HG03575 (cell line): ENCODE results near the gene DEPDC1B.
A peak's percentile ranks its signal among the peaks of the same experiment; 100 is the strongest.
"Not testable (repeated sequence)": the region's sequence is repeated elsewhere in the genome, so short reads cannot be mapped to it uniquely, and the experiment has no call there.

Experiments used
- ATAC-seq: cut with Tn5 transposase; IDR thresholded peaks from one replicate; pipeline ENCODE4 v1.9.1; 2021; ENCODE audit not compliant: unreplicated experiment, insufficient number of reproducible peaks, low FRiP score; ENCODE audit errors: extremely low read depth

The DEPDC1B gene

DNA sequence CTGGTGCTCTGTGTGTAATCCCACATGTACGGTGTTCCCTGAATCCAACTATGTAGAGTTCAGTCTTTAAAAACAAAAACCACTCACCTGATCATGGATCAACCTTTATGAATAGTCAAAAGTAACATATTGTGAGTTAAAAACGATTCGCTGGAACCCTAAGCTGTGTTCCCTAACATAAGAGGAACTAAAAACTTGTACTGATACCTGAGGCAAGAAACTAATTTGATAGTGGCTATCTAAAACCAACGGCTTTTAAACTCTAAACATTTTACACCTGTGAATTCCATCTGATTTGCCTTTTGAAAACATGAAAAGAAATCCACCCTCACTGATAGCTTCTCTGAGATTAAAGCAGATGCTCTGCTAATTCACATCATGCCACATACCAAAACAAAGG lies 101.5 kb downstream of the DEPDC1B start:
- no peak for ATAC-seq

DNA sequence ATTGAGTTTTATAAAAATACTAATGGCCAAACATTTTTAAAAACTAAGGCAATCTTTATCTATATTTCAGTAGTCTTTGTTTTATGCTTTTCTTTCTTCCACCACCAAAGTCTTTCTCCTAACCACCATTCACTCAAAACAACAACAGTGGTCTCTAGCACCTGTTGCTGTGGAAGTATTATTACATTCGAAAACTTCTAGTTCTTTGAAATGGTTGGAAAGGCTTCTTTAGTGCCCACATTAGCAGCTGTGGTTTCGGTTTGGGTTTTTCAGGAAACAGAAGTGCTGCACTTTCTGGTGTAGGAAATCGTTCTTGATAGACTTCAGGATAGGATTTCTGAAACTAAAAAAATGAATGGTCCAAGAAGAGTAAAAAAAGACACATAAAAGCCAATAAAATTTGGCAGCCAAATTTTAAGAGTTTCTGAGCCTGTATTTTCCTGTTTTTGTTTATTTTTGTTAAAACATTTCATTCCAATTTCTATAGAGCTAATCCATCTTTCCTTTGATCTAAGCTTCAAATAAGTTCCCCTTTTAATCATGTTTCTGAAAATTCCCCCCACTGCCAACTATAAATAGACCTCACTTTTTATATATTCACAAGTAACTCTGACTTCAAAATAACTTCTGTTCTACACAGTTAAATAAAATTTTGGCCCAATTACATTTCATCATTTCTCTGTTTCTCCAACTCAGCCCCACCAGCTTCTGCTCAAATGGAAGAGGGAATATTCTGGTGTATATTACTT lies 102.2 kb downstream of the DEPDC1B start:
- ATAC-seq = peak; percentile 52

DNA sequence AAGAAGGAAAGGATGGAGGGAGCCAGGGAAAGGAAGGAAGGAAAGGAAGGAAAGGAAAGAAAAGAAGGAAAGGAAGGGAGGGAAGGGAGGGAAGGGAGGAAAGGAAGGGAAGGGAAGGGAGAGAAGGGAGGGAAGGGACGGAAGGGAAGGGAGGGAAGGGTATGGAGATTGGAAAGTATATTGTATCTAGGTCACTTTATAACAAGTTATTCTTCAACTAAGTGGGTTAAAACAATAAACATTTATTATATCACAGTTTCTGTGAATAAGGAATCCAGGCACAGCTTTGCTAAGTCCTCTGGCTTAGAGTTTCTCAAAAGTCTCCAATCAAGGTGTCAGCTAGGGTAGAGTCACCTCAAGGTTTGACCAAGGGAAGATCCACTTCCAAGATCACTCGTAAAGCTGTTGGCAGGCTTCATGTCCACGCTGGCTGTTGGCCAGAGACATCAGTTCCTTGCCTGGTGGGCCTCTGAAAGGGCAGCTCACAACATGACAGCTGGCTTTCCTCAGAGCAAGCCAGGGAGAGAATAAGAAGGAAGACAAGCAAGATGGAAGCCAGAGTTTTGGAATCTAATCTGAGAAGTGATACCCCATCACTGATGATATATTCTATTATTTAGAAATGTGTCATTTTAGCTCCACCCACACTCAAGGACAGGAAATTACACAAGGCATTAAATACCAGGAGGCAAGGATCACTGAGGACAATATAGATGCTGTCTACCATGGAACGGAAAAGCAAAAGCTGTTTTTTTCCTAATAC lies 105.1 kb downstream of the DEPDC1B start:
- ATAC-seq = no peak

DNA sequence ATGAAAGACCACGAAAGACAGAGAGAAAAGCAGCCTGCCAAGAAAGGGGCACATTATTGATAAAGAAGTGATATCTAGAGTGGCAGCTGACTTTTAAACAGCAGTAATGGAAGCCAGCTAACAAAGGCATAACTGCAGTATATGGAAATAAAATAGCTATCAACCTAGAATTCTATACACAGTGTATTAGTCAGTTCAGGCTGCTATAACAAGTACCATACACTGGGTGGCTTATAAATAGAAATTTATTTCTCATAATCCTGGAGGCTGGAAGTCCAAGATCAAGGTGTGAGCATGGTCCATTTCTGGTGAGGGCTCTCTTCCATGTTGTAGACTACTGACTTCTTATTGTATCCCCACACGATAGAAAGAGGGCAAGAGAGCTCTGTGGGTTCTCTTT lies 109.8 kb downstream of the DEPDC1B start:
- no peak for ATAC-seq

DNA sequence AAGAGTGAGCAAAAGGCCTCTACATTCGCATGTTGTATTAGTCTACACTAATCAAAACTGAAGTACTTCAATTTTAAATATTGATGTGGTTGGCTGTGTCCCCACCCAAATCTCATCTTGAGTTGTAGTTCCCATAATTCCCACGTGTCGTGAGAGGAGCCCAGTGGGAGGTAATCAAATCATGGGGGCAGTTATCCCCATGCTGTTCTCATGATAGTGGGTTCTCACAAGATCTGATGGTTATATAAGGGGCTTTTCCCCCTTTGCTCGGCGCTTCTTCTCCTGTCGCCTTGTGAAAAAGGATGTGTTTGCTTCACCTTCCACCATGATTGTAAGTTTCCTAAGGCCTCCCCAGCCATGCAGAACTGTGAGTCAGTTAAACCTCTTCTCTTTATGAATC lies 112.7 kb downstream of the DEPDC1B start:
- ATAC-seq = not testable (repeated sequence)

DNA sequence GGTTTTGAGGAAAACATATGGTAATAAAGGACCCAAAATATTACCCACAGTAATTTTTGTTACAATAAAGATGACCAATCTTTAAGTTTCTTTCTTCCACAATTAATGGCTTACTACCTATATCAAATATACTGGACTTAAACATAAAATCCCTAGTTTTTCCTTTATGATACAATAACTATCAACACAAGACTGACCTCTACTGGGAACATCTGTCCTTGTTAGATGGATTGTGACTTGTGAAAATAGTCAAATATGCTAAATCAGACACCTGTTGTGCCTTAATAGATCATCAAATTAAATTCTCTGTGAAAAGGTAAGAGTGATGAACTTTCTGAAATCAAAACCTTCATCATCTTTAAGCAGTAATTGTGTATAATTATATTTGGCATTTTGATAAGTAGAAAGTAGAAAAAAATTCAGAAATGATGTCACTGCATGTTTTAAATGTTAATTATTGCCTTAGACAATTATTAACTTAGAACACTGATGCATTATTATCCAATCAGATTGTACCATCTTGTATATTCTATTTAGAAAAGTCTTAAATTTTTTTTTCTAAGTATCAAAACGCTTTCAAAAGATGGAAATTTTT lies 113.6 kb downstream of the DEPDC1B start:
- ATAC-seq = no peak

DNA sequence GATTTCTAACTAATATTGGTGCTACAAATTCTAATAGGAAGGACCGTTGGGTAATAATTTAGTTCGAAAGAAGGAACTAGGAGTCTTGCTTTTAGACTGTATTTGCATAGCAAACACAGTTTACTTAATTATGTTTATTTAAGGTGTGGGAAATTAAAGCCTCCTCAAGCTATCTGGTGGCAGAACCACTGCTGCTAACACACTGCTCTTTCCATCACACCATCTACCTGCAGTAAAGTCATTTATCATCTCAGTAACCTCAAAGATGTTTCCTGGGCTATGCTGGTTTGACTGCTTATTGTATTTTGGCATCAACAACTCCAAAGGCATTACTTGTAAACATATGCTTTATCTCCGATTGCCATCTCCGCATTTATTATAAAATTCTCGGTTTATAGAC lies 114.3 kb downstream of the DEPDC1B start:
- no peak for ATAC-seq

DNA sequence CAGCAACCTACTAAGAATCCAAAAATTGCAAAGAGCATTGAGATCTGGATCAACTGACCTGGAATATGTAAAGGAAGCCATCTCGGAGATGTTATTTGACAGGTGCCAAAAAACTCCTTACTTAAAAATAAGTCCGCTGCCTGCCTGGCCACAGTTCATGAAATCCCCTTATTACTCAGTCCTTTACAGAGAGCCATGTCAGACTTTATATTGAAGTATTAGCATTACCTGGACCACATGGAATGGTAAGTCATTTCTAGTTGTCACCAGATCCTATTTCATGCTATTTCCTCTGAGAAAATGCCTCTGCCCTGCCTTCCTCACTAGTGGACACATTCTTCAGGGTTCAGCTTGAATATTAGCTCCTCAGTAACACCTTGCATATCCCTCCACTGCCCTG lies 115.7 kb downstream of the DEPDC1B start:
- no peak for ATAC-seq

DNA sequence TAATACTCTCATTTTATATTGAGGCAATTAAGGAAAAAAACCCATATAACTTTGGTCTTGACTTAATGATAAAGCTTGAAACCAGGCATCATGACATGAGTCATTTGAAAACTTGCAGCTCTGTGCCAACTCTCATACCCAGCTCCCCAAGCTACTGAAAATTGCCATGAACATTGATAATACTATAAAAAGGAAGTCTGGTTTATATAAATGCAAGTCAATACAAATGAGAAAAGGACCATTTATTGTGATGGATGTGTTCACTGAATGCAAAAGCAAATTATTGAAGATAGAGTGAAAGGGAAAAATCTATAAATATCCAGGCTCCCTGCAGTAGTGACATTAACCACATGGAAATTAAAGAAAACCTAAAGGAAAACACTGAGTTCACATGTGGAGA lies 116.3 kb downstream of the DEPDC1B start:
- ATAC-seq = no peak

DNA sequence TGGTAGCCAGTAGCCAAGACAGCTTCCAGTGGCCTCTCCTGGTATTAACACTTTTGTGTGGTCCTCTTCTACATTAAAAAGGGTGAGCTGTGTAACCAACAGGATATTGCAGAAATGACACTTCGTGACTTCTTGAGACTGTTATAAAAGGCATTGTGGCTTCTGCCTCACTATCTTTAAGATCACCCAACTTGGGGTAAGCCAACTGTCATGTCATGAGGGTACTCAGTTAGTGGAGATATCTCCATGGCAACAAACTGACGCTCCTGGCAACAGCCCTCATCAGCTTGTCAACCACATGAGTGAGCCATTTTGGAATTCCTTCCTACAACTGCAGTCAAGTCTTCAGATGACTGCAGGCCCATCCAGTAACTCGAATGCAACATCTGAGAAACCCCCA lies 121.7 kb downstream of the DEPDC1B start:
- ATAC-seq = no peak

DNA sequence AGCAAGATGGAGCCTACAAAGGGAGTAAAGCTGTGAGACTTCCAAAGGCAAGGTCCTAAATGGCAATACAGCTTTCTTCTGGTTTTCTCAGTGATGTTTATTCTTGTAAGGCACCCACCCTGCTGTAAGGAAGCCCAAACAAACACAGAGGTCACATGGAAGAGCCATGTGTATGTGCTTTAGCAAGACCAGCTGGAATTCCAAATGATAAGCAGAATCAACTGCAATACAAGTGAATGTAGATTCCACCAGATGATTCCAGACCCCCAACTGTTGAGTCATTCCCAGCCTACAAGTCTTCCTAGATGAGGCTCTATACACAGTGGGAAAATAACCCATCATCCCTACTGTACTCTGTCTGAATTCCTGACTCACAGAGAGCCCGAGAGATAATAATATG lies 122.8 kb downstream of the DEPDC1B start:
- no peak for ATAC-seq

DNA sequence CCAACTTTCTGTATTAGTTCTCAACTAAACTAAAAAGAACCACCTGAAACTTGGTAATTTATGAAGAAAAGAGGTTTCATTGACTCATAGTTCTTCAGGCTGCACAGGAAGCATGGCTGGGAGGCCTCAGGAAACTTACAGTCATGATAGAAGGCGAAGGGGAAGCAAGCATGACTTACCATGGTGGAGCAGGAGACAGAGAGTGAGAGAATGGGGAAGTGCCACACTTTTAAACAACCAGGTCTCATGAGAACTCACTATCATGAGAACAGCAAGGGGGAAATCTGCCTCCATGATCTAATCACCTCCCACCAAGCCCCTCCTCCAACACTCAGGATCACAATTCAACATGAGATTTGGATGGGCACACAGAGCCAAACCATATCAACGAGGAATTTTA lies 123.5 kb downstream of the DEPDC1B start:
- ATAC-seq = no peak

DNA sequence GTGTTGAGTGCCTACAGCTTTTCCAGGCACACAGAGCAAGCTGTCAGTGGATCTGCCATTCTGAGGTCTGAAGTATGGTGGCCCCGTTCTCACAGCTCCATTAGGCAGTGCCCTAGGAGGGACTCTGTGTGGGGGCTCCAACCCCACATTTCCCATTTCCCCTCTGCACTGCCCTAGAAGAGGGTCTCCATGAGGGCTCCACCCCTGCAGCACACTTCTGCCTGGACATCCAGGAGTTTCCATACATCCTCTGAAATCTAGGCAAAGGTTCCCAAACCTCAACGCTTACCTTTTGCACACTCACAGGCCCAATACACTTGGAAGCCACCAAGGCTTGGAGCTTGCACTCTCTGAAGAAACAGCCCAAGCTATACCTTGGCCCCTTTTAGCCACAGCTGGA lies 131.3 kb downstream of the DEPDC1B start:
- no peak for ATAC-seq

DNA sequence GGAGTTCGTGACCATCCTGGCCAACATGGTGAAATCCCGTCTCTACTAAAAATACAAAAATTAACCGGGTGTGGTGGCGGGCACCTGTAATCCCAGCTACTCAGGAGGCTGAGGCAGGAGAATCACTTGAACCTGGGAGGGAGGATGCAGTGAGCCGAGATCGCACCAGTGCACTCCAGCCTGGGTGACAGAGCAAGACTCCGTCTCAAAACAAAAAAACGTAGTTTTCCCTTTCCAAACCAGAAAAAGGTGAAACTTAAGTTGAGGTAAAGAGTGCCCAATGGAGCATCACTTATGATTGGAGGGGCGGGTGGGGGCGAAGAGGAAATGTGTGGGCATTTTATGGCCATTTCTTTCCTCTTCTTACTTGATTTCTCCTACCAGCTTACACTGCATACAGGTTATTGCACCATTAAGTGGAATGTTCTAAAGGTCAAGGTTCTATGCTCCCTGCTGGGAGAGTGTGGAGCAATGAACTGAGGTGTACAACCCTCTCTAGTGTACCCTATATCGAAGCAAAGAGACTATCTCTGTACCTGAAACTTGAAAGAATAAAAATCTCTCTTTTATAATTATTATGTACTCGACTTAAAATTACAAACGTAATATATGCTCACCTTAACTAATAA lies 136.2 kb downstream of the DEPDC1B start:
- ATAC-seq = no peak

DNA sequence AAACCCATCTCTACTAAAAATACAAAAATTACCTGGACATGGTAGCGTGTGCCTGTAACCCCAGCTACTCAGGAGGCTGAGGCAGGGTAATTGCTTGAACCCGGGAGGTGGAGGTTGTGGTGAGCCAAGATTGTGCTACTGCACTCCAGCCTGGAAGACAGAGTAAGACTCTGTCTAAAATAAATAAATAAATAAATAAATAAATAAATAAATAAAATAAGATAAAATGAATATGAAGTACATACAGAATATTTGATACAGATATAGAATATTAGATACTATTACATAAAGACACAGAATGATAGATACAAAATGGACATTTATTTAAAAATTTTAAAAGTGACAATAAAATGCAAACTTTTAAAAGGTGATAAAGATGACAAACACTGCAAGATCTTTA lies 146.7 kb downstream of the DEPDC1B start:
- ATAC-seq = not testable (repeated sequence)

DNA sequence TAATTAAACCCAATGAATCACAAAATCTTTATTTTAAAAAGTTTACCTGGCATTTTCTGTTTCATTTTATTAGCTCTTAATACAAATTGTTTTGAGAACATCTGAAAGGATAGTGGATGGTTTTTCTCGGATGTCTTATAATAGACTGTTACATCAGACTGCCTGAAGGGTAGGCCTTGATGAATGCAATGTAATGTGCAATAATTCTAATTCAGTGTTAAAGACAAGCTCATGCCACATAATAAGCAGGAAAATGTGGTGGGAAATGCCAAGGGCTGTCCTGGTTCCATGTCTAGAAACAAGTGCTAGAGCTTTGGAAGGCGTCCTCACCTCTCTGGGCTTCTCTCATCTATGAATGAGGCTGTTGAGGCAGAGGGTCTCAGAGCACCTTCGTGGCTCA lies 148.1 kb downstream of the DEPDC1B start:
- no peak for ATAC-seq

DNA sequence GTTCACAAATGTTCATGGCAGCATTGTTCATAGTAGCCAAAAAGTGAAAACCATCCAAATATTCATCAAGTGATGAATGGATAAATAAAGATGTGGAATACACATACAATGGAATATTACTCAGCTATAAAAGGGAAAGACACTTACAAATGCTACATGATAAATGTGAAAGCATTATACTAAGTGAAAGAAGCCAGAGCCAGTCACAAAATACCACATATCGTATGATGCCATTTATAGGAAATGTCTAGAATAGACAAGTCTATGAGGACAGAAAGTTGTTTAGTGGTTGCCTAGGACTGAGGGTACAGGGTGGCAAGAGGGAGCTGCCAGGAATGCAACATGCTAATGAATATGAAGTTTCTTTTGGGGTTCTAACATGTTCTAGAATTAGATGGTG lies 148.7 kb downstream of the DEPDC1B start:
- no peak for ATAC-seq

DNA sequence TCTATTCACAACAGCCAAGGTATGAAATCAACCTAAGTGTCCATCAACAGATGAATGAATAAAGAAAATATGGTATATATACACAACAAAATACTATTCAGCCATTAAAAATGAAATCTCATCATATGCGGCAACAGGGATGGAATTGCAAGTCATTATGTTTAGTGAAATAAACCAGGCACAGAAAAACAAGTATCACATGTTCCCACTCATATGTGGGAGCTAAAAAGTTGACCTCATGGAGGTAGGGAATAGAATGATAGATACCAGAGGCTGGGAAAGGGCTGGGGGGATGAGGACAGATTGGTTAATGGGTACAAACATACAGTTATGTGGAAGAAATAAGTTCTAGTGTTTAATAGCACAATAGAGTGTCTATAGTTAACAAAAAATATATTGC lies 149.7 kb downstream of the DEPDC1B start:
- ATAC-seq = no peak

DNA sequence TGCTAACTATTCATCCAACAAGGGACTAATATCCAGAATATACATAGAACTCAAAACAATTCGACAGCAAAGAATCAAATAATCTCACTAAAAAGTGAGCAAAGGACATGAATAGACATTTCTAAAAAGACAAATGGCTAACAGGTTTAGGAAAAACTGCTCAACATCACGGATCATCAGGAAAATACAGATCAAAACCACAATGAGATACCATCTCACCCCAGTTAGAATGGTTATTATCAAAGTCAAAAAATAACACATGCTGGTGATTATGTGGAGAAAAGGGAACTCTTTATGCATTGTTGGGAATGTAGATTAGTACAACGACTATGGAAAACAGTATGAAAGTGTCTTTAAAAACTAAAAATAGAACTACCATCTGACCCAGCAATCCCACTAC lies 150.1 kb downstream of the DEPDC1B start:
- ATAC-seq = no peak
